SIG-M5 (cell line): ENCODE measurements around the gene SH3TC1.

ENCODE experiments used
- DNase-seq: peaks from one replicate; lab custom pipeline; 2025; lab: John Stamatoyannopoulos, UW

SH3TC1 gene

DNA sequence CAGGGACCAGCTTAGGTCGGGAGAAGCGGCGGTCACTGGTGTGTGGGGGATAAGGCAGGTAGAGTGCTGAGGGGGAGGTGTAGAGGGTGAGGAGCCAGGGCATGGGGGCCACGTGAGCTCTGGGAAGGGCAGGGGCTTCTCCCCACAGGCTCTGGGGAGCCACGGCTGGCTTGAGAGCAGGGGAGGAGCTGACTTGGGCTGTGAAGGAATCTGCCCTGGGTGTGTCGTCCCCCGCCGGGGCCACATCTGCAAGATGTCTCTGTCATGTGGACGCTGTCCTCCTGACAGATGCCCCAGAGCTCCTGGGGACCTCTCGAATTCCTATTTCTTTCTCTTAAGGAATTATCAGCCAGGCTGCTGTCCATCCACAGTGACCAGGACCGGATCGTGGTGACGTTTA, 15.0 kb downstream of the SH3TC1 start:
- DNase-seq = no peak

- no peak for DNase-seq
Observed at GRCh38 chr4:8215001-8215427, 15.9 kb downstream of the SH3TC1 start.

- no peak for DNase-seq
Observed at GRCh38 chr4:8215641-8216442, 16.8 kb downstream of the SH3TC1 start.

DNA sequence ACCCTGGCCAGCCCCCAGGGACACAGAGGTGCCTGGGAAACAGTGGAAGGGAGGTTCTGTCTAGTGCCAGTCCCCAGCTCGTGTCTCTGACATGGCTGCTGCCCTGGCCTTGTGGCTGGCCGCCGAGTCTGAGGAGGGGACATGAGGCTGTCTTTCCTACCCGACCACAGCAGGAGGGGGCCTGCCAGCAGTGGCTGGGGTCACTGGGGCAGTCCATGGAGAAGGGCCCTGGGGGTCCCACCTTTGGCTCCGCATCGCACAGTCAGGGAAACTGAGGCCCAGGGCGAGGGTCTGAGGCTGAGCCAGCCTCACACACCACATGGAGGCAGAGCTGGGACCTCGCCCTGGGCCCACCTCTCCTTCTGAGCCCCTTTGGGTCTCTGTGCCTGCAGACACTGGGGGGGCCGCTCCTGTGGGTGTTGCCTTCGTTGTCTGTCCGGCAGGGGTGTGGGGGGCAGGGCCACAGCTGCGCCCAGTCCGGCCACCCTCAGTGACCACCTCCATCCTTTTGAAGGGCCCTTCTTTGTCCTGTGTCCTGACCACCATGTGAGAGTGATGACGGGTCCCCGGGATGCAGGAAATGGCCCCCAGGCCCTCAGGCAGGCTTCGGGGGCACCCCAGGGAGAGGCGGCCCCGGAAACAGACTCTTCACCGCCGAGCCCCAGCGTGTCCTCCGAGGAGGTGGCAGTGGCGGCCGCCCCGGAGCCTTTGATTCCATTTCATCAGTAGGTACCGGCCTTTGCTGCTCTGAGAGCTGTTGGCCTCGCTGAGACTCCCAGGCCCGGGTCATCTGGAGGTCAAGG, 17.6 kb downstream of the SH3TC1 start:
- no peak for DNase-seq

- no peak for DNase-seq
Observed at GRCh38 chr4:8217246-8217511, 18.1 kb downstream of the SH3TC1 start.

GRCh38 chr4:8217871-8218270, 18.8 kb downstream of the SH3TC1 start:
- no peak for DNase-seq

- DNase-seq = no peak
Observed at GRCh38 chr4:8218371-8219031, 19.4 kb downstream of the SH3TC1 start.

GRCh38 chr4:8219236-8219635, 20.1 kb downstream of the SH3TC1 start:
- no peak for DNase-seq

GRCh38 chr4:8220661-8221450, 21.8 kb downstream of the SH3TC1 start:
- DNase-seq = no peak

GRCh38 chr4:8221476-8221875, 22.4 kb downstream of the SH3TC1 start:
- DNase-seq = peak; percentile 71

DNA sequence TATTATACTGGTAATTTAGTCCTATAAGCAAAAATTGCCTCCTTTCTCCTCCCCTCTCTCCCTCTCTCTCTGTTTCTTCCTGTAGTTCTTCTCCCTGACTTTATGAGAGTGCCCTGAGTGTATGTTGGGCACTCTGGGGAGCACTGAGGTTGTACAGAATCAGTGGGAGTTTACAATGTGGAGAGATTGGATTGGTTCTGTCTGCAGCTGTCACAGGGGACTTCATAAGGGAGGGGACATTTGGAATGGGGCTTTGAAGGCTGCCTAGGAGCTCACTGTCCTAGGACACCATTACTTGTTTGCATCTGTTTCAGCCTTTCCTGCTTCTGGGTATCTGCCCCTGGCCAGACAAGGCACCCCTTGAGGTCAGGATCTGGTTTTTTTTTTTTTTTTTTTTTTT, 22.9 kb downstream of the SH3TC1 start:
- DNase-seq = no peak

DNA sequence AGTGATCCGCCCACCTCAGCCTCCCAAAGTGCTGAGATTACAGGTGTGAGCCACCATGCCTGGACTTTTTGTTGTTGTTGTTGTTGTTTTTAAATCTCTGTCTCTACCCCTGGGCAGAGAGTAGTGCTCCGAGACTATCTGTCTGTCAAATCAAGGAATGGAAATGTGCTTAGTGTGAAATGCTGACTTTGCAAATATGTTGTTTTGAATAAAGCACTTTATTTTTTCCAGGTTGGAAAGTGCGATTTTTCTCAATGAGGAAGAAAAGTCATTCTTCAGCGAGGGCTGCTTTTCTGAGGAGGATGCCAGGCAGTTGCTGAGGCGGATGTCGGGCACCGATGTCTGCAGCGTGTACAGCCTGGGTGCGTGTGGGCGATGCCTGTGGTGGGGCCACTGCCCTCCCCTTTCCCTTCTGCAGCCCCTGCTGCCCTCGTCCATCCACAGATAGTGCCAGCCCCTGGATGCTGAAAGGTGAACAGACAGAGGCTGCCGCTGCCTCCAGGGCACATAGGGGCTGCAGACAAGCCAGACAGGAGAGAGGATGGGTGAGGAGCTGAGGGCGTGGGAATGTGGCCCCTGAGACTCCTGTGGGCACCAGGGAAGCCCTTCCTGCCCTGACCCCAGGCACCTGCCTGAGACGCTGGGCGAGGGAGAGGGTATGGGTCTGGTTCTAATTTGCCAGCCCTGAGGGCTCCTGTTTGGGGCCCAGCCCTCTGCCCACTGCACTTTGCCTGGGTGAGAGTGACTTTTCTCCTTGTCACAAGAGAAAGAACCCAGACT, 23.7 kb downstream of the SH3TC1 start:
- no peak for DNase-seq

- DNase-seq = no peak
Observed at GRCh38 chr4:8224267-8224974, 25.3 kb downstream of the SH3TC1 start.

- no peak for DNase-seq
Observed at GRCh38 chr4:8224975-8225625, 26.0 kb downstream of the SH3TC1 start.

DNA sequence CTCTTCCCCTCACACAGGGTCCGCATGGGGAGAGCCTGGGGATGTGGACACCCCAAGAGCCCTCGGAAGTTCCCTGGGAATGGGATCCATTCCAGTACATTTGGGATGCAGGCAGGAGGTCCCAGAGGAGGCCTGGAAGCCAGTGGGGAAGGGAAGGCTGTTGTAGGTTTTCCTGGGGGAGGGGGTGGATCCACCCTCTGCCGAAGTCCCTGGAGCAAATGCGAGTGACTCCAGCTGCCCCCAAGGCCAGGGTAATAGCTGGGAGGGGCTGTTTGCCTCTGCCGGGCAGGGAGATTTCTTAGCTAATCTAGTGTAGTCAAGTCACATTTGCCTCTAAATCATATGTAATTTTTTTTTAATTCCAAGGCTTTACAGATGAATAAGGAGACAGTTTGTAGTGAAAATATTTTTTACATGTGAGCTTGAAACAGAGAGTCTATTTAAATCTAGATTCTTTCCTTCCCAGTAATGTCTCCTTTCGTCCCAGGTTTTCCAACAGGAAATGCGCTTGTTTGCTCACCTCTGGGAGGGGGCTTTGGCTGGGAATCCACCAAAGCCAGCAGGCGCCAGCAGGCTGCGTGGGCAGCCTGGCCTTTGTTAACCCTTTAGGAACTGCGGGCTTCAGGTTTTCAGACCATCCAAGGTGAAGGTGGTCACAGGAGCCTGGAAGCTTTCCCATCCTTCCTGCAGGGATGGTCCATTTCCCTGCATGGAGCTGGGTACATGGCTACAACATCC, 26.8 kb downstream of the SH3TC1 start:
- no peak for DNase-seq

DNA sequence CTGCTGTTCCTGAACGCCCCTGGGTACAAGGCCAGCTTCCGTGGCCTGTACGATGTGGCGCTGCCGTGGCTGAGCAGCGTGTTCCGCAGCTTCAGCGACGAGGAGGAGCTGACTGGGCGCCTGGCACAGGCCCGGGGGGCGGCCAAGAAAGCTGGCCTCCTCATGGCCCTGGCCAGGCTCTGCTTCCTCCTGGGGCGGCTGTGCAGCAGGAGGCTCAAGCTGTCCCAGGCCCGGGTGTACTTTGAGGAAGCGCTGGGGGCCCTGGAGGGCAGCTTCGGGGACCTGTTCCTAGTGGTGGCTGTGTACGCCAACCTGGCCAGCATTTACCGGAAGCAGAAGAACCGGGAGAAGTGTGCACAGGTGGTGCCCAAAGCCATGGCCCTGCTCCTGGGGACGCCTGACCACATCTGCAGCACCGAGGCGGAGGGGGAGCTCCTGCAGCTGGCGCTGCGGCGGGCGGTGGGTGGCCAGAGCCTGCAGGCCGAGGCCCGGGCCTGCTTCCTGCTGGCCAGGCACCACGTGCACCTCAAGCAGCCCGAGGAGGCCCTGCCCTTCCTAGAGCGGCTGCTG, 28.2 kb downstream of the SH3TC1 start:
- no peak for DNase-seq

GRCh38 chr4:8227771-8228318, 28.8 kb downstream of the SH3TC1 start:
- DNase-seq = no peak

- DNase-seq = no peak
Observed at GRCh38 chr4:8228319-8229250, 29.5 kb downstream of the SH3TC1 start.
